A673 (cell line): ENCODE results near the gene ST6GALNAC3. TPM values are rescaled to one million over a fixed set of nuclear protein-coding genes. Genes with fewer than 3 reads are reported as not detected.

Experiments
- BruUV-seq: library from RNA; stranded (reverse); fragments of 400-500 nt; replicated peaks from 2 replicates; lab custom pipeline; 2021; lab: Mats Ljungman, UMichigan
- CTCF ChIA-PET: fragments of 300-600 bp; sonication (Branson Sonifier 250); formaldehyde crosslinking; loops from one replicate; lab custom pipeline; 2022; ENCODE audit warnings: antibody characterized with exemption; lab: Charles Lee
- POLR2A ChIA-PET: fragments of 300-600 bp; sonication (Branson Sonifier 250); formaldehyde crosslinking; loops from one replicate; lab custom pipeline; 2022; ENCODE audit warnings: antibody characterized with exemption; ENCODE audit not compliant: low non-redundant PET; lab: Charles Lee
- DNase-seq: peaks from one replicate; pipeline ENCODE4 v3.0.0-alpha.2; 2015; ENCODE audit warnings: low spot score
- H3K27ac ChIP-seq: fragments of 200-600 bp; sonication (generic); 2 replicates; pipeline ENCODE4 v1.5.1; 2016; ENCODE audit warnings: mixed run types, low read depth, mild to moderate bottlenecking, mixed read lengths, antibody characterized with exemption, low read length; ENCODE audit not compliant: poor library complexity, severe bottlenecking
- H3K27me3 ChIP-seq: fragments of 200-600 bp; sonication (generic); replicated peaks from 2 replicates; pipeline ENCODE4 v1.6.1; 2017; ENCODE audit warnings: mixed run types, low read depth, mild to moderate bottlenecking, mixed read lengths, antibody characterized with exemption, low read length; ENCODE audit not compliant: insufficient read depth, poor library complexity
- H3K36me3 ChIP-seq: fragments of 200-600 bp; sonication (generic); 2 replicates; pipeline ENCODE4 v1.6.1; 2016; ENCODE audit warnings: mixed run types, mild to moderate bottlenecking, mixed read lengths, antibody characterized with exemption, low read length; ENCODE audit not compliant: insufficient read depth, poor library complexity, severe bottlenecking
- H3K4me1 ChIP-seq: fragments of 200-600 bp; sonication (generic); 2 replicates; pipeline ENCODE4 v1.6.1; 2017; ENCODE audit warnings: mixed run types, mild to moderate bottlenecking, mixed read lengths, antibody characterized with exemption, low read length; ENCODE audit not compliant: insufficient read depth, poor library complexity, severe bottlenecking
- H3K4me3 ChIP-seq: fragments of 200-600 bp; sonication (generic); 2 replicates; pipeline ENCODE4 v1.5.1; 2016; ENCODE audit warnings: low read depth, mixed run types, mild to moderate bottlenecking, mixed read lengths, low read length; ENCODE audit not compliant: poor library complexity, severe bottlenecking
- H3K9me3 ChIP-seq: fragments of 200-600 bp; sonication (generic); 2 replicates; pipeline ENCODE4 v1.6.1; 2016; ENCODE audit warnings: mixed run types, low read depth, mild to moderate bottlenecking, mixed read lengths, antibody characterized with exemption, low read length; ENCODE audit not compliant: poor library complexity, severe bottlenecking
- CTCF ChIP-seq: fragments of 300-800, 200-600 bp; sonication (generic); conservative IDR thresholded peaks from 2 replicates; pipeline ENCODE4 v1.5.1; 2017; ENCODE audit warnings: low read depth, mild to moderate bottlenecking, antibody characterized with exemption, low read length, moderate library complexity, mixed read lengths
- EZH2 ChIP-seq: fragments of 200-600 bp; sonication (generic); IDR thresholded peaks from 2 replicates; pipeline ENCODE4 v1.6.1; 2017; ENCODE audit warnings: borderline replicate concordance, low read depth, mild to moderate bottlenecking, mixed read lengths, antibody characterized with exemption, low read length; ENCODE audit not compliant: poor library complexity, severe bottlenecking
- intact Hi-C: fragments of 100-400 bp; cut with micrococcal nuclease; formaldehyde crosslinking; loops from one replicate; pipeline ENCODE4 v1.10.0; 2022; ENCODE audit not compliant: unreplicated experiment
- total RNA-seq: library from RNA; stranded (reverse); gene quantifications from 2 replicates; pipeline ENCODE4 v1.2.3, GENCODE V29; 2021

The ST6GALNAC3 gene
- total RNA-seq, 1 experiment from 2014 or later: 1.2 TPM

GRCh38 chr1:76059451-76059850 lies 15.1 kb upstream of the ST6GALNAC3 start:
- no peak for DNase-seq
- H3K27ac ChIP-seq: no peak overlapping the region
- intact Hi-C loops: no loop called here
- H3K27me3 ChIP-seq: no peaks in the 10 kb centered on the region
- H3K36me3 ChIP-seq: no peaks in the 10 kb centered on the region
- ChIA-PET POLR2A (no interaction called here), CTCF (no interaction called here)
- no TSS peak for BruUV-seq
- no peaks in the 10 kb centered on the region for H3K9me3 ChIP-seq
- H3K4me3 ChIP-seq: no peak overlapping the region
- H3K4me1 ChIP-seq: no peaks in the 10 kb centered on the region
- no peak for TF ChIP-seq CTCF
- TF ChIP-seq EZH2: no peak

GRCh38 chr1:76065270-76065669 lies 9.3 kb upstream of the ST6GALNAC3 start:
- BruUV-seq: no TSS peak
- Histone ChIP-seq H3K27ac (no peak overlapping the region), H3K4me1 (no peaks in the 10 kb centered on the region), H3K9me3 (no peaks in the 10 kb centered on the region), H3K4me3 (no peak overlapping the region), H3K27me3 (no peaks in the 10 kb centered on the region), H3K36me3 (no peaks in the 10 kb centered on the region)
- intact Hi-C loops: no loop called here
- ChIA-PET CTCF (no interaction called here), POLR2A (no interaction called here)
- DNase-seq: no peak
- no peak for TF ChIP-seq EZH2
- TF ChIP-seq CTCF: no peak

DNA sequence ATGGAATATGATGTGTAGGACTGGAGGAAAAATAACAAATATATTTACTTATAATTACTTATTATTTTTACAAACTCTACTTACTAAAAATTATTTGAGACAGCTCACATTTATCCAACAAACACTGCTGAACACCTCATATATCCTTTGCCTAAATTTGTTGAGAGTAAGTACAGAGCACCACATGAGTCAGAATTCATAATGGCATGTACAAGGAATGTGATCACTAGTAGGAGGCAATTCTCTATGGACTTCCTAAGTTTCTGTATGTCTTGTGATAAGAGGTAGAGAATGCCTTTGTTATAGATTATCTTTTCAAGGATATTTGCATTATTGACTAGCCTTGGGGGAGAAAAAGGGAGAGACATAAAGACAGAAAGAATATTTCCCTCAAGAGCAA lies 8.2 kb upstream of the ST6GALNAC3 start:
- H3K27me3 ChIP-seq: no peaks in the 10 kb centered on the region
- H3K4me1 ChIP-seq: no peaks in the 10 kb centered on the region
- intact Hi-C loops: no loop called here
- CTCF ChIA-PET: no interaction called here
- TF ChIP-seq EZH2 (no peak), CTCF (no peak)
- H3K4me3 ChIP-seq: no peak overlapping the region
- H3K27ac ChIP-seq: no peak overlapping the region
- no peak for DNase-seq
- no peaks in the 10 kb centered on the region for H3K36me3 ChIP-seq
- no peaks in the 10 kb centered on the region for H3K9me3 ChIP-seq
- BruUV-seq: no TSS peak
- POLR2A ChIA-PET: no interaction called here
